Motor neuron (in vitro differentiated cells): ENCODE data around the gene PLOD2. TPM values are rescaled to one million over a fixed set of nuclear protein-coding genes. Genes with fewer than 3 reads are reported as not detected.
A peak's percentile ranks its signal among the peaks of the same experiment; 100 is the strongest.

Source experiments
- ATAC-seq, 8 experiments: fragments of 200-7000 bp; cut with Tn5 transposase; replicated peaks in 6 of 8; 2 replicates each; pipeline ENCODE4 v1.8.0; 2021; ENCODE audit warnings: mild to moderate bottlenecking in 8 of 8, moderate library complexity in 8 of 8
- H3K27ac ChIP-seq, 2 donors: fragments of 250-450 bp; sonication (Bioruptor Pico); 2 replicates each; pipeline ENCODE4 v1.9.0; 2021; ENCODE audit warnings: antibody characterized with exemption in 2 of 2, mild to moderate bottlenecking in 2 of 2, moderate library complexity in 1 of 2
- H3K4me1 ChIP-seq, 2 donors: fragments of 250-450 bp; sonication (Bioruptor Pico); replicated peaks in 1 of 2; 2 replicates each; pipeline ENCODE4 v1.6.1; 2021; ENCODE audit warnings: antibody characterized with exemption in 2 of 2, mild to moderate bottlenecking in 2 of 2, moderate library complexity in 1 of 2
- H3K4me3 ChIP-seq, 5 donors: fragments of 250-450 bp; sonication (Bioruptor Pico); 2 replicates each; pipeline ENCODE4 v1.9.0; 2021; ENCODE audit warnings: antibody characterized with exemption in 5 of 5, mild to moderate bottlenecking in 5 of 5, moderate library complexity in 4 of 5
- WGBS, 10 experiments: fragments of 450-650 bp; shearing (Covaris generic); methylation state at CpG; one replicate each; pipeline ENCODE4 v1.0.0; 2022; 5-methylcytosine and 5-hydroxymethylcytosine counted together
- in situ Hi-C, 9 experiments: fragments of 400-800 bp; cut with MboI; loops; one replicate each; pipeline ENCODE4 v1.15.0; 2021; ENCODE audit warnings: low sequenced_read_pairs in 9 of 9, low pct_unique_long_range_greater_than_20kb in 2 of 9; ENCODE audit not compliant: unreplicated experiment in 9 of 9
- total RNA-seq, 8 experiments: library from RNA; unstranded; fragments of 300-600 nt; gene quantifications; 2 replicates each; pipeline versions ENCODE4 v1.2.3 to v1.2.4, GENCODE V29; 2022

PLOD2 gene
- total RNA-seq = 100 to 1,000 TPM in 1 of 8 experiments, 10 to 100 TPM in 7; 15.9 to 105 (median 32.7) TPM

DNA sequence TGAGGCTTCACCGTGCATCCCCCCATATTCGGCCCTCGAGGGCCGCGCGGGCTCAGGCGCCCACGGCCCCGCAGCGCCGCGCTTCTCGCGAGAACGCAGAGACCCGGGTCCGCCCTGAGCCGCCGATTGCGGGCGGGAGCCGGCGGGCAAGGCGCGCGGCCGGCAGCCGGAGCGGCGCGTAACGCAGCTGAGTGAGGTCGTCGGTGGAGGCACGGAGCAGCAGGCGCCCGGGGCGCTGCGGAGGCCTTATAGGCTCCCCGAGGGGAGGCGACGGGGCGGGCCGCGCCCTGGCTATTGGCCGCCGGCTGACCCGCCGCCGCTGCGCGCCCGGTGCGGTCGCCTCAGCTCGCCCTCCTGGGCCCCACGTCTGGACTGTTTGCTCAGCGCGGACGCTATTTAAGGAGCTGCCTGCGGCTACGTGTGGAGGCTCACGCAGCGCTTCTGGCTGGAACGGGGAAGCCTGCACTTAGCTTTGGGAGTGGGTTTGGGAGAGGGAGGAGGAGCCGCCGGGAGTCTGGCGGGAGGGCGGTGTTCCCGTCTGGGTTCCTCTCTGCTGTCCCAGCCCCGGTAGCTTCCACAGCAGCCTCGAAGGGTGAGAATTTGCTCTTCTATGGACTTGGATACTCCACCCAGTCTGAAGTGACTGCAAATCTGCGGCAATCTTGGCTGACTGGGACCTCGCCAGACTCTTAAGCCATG is at the start of gene PLOD2:
Gene PLOD2 (minus strand): TSS at position 221 of the 699 bp plus-strand sequence. CDS start 195 bp downstream, at position 26.
- in situ Hi-C loops = loop anchor here in 2 of 9 experiments (10.0 to 25.0 kb wide), 2 partner anchors 86 to 99 kb away; no protein-coding TSS in a partner anchor
- H3K27ac ChIP-seq = peak within 1 kb of the TSS; percentile 80 to 86
- peak within 1 kb of the TSS; percentile 55 to 74 (median 66) for H3K4me3 ChIP-seq
- H3K4me1 ChIP-seq = peaks cover 19 to 21% of the 10 kb centered on the region in 2 donors
- peak; percentile 72 to 90 (median 86) for ATAC-seq
- 0 to 17% (median 0%) methylated on average over 1 to 5 of the region's 74 CpGs; no CpG with 5 or more reads in 5 of the 10 experiments for WGBS, 10 experiments

DNA sequence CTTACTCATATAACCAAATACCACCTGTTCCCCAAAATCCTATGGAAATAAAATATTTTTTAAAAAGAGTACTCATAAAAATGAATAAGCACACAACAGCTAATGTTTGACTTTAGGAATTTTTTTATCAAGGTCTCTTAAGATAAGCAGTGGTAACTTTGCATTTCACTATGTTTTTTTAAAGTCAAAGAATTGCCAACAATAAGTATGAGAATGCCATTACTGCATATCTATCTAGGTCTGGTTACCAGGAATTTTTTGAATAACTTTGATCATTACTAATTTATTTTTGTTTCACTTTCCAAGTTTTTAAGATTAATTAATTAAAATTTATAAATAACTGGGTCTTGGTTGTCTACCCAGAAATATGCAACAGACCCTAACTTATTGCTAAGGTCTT is 48.4 kb upstream of the PLOD2 start:
- in situ Hi-C loops = loop anchor here in 5 of 9 experiments (25.0 kb wide), 2 partner anchors 353 to 378 kb away; no protein-coding TSS in a partner anchor
- Histone ChIP-seq H3K4me3 (no peak overlapping the region), H3K27ac (no peak overlapping the region), H3K4me1 (no peaks in the 10 kb centered on the region)
- no peak for ATAC-seq

DNA sequence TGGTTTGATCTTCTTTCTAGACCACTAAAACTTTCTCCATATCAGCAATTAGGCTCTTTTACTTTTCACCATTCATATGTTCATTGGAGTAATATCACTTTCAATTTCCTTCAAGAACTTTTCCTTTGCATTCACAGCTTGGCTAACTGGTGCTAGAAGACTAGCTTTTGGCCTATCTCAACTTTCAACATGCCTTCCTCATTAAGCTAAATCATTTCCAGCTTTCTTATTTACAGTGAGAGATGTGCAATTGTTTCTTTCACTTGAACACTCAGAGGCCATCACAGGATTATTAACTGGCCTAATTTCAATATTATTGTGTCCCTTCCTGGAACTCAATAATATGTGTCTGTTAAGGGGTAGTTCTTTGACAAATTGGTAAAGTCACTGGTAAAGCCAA is 42.8 kb upstream of the PLOD2 start:
- ATAC-seq = no peak
- Histone ChIP-seq H3K4me1 (no peaks in the 10 kb centered on the region), H3K27ac (no peak overlapping the region), H3K4me3 (no peak overlapping the region)
- in situ Hi-C loops = loop anchor here in 5 of 9 experiments (25.0 kb wide), 2 partner anchors 359 to 384 kb away; no protein-coding TSS in a partner anchor

DNA sequence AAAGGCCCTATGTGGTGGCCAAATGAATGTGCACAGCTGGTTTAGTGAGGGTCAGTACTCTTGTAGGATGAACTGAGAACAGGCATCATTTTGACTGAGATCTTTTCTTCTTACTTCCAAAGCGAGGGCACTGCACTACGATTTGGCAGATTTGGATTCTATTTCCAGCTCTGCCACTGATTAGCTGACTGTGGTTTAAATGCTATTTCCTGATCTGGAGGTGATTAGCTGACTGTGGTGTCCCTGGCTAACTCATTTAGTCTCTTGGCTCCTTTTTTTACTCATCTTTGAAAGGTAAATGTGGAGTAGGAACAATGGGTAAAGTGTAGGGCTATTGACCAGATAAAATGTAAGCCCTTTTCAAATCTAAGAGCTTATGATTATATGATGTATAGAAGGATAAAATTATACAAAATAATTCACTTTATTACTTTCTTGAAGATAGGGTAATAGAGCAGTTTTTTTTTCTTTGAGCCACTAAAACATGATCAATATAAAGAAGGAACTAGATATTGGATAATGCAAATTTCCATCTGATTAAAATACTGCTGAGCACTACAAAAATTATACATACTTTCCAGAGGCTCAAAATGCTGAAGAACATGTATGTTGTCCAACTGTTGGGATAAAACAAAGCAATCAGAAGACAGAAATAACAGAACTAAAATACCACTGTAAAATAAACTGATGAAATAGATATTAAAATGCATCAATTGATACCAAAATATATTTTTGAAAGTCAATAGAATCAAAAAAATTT is 39.7 kb upstream of the PLOD2 start:
- H3K4me3 ChIP-seq = no peak overlapping the region
- ATAC-seq = no peak
- no peaks in the 10 kb centered on the region for H3K4me1 ChIP-seq
- in situ Hi-C loops = loop anchor here in 5 of 9 experiments (25.0 kb wide), 2 partner anchors 362 to 387 kb away; no protein-coding TSS in a partner anchor
- WGBS, 10 experiments = 20 to 100% (median 71%) methylated on average over 1 to 2 of the region's 2 CpGs; no CpG with 5 or more reads in 3 of the 10 experiments
- H3K27ac ChIP-seq = no peak overlapping the region

DNA sequence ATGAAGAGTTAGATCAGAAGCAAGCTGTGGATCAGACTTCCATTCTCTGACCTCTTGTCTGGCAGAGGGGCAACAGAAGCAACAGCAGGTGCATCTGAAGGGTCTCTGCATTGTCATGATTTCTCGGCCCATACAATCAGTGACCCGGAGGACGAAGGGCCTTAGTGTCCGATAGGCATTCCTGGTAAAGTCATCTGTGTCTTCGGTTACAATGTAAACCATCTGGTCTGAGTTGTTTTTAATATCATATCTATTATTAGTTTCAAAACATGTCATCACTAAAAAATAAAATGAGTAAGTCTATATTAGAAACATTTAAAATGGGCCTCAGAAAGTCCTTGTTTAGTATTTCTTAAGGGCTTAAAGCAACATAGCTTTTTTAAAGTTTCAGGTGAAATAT is 38.8 kb upstream of the PLOD2 start:
- no peak for ATAC-seq
- Histone ChIP-seq H3K27ac (no peak overlapping the region), H3K4me3 (no peak overlapping the region), H3K4me1 (no peaks in the 10 kb centered on the region)
- in situ Hi-C loops = loop anchor here in 6 of 9 experiments (25.0 kb wide), 3 partner anchors 137 to 388 kb away; no protein-coding TSS in a partner anchor
- WGBS, 10 experiments = 87 to 100% (median 93%) methylated on average over 1 to 5 of the region's 5 CpGs; no CpG with 5 or more reads in 5 of the 10 experiments

DNA sequence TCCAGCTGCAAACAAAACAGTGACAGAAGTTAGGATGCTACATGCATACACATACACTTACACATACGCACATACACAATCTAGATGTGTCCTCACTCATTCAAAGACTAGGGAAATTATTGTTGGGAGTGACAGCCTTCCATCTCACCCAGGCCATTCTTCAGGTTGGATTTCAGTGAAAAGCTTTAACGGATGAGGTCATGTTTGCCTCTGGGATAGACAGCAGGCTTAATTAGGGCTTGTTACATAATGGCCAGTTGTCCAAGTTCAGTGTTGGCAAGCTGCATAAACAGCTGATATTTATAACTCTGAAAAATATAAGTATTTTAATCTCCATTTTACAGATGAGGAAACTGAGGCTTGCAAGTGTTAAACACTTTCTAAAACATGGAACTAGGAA is 35.8 kb upstream of the PLOD2 start:
- ATAC-seq = no peak
- 80 to 100% (median 83%) methylated on average over 1 to 2 of the region's 2 CpGs; no CpG with 5 or more reads in 5 of the 10 experiments for WGBS, 10 experiments
- H3K27ac ChIP-seq = no peak overlapping the region

DNA sequence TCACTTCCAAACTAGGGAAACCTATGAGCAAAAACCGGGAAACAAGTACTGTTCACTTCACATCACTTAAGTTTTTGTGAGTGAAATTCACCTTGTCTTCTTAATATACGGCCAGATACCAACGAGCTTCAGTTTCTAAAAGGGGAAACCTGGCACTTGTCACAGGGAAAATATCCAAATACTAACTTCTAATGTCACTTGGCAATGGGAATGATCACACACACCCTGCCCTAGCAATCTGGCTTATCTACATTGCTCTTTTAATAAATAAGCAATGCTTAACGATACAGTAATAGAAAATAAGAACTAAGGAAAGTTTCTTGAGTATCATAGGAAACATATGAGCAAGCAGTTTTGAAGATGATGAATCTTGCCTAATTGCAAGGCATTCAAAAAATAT is 34.6 kb upstream of the PLOD2 start:
- H3K4me1 ChIP-seq = no peaks in the 10 kb centered on the region
- WGBS, 10 experiments = 10 to 100% (median 77%) methylated on average over 2 to 4 of the region's 4 CpGs
- in situ Hi-C loops = loop anchor here in 2 of 9 experiments (25.0 kb wide), 1 partner anchor 133 kb away; no protein-coding TSS in a partner anchor
- no peak overlapping the region for H3K27ac ChIP-seq
- no peak overlapping the region for H3K4me3 ChIP-seq
- no peak for ATAC-seq

More for the DNA sequence above, 35.8 kb upstream of the PLOD2 start:
- no peaks in the 10 kb centered on the region for H3K4me1 ChIP-seq
- no peak overlapping the region for H3K4me3 ChIP-seq
- in situ Hi-C loops = loop anchor here in 2 of 9 experiments (25.0 kb wide), 1 partner anchor 134 kb away; no protein-coding TSS in a partner anchor

DNA sequence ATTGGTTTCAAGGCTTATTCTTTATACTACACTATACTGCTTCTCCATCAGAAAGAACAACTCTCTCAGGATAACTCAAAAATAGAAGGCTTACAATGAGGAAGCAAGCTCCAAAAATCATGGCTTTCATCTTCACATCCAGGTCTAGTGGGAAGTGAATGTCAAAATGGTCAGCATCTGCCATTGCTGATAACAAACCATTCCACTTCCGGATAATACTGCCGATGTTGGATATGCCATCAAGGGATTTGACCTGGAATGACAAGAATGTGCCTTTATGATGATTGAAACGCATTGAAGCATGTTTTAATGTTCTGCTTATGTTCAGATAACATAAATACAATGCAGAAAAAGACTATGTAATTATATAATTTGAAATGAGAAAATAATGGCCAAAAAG is 34.0 kb upstream of the PLOD2 start:
- in situ Hi-C loops = loop anchor here in 2 of 9 experiments (25.0 kb wide), 1 partner anchor 133 kb away; no protein-coding TSS in a partner anchor
- ATAC-seq = no peak

DNA sequence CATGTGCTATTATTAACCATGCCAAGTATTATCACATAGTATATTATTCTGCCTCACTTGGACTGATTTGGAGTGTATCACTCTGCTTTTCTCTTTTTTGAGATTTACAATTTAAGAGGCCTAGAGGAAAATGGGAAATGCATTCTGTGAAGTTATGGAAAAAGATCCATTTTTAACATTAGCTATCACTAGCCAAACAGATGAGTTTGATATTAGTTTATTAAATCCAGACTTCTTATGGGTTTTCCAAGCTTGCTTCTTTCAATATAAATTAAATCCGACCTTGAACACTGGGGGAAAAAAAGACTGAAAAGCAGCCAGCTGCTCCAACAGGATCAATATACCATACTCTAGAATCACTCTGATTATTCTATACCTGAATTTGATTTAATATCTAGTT is 30.1 kb upstream of the PLOD2 start:
- in situ Hi-C loops = loop anchor here in 2 of 9 experiments (25.0 kb wide), 1 partner anchor 129 kb away; no protein-coding TSS in a partner anchor
- no peak overlapping the region for H3K27ac ChIP-seq
- ATAC-seq = no peak
- no peak overlapping the region for H3K4me3 ChIP-seq
- H3K4me1 ChIP-seq = peaks cover 0 to 2% of the 10 kb centered on the region in 2 donors
- WGBS, 10 experiments = 0 to 100% (median 94%) methylated on average over 1 of the region's 1 CpG; no CpG with 5 or more reads in 3 of the 10 experiments

More for the DNA sequence above, 34.0 kb upstream of the PLOD2 start:
- Histone ChIP-seq H3K4me3 (no peak overlapping the region), H3K27ac (no peak overlapping the region), H3K4me1 (no peaks in the 10 kb centered on the region)
- 60 to 100% (median 93%) methylated on average over 1 to 3 of the region's 3 CpGs; no CpG with 5 or more reads in 3 of the 10 experiments for WGBS, 10 experiments

DNA sequence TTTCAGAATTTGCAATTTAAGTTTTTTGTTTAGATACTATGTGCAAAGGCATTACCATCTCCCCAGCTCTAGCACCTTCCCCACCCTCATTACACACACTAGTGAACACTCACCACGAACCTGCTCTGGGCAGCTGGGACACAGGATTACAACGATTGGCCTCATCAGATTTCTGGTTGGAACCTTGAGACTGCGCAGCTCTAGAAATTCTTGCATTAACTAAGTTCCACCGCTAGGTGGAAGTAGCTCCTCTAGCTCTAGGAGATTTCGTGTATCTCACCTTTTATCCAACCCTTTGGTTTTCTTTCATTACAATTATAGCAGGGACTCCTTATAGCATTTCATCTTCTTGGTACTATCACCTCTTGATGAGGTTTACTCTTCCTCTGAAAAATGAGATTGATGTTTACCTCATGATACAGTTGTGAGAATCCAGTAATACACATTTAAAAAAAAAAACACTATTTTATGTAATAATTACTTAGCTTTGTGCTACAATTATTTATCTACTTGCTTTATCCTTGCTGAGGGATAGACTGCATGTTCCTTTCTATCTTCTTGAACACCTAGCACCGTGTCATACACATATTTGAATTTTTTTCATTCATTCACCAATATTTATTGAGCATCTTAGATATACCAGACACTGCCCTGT is 28.7 kb upstream of the PLOD2 start:
- WGBS, 10 experiments = 0 to 20% (median 2%) methylated on average over 2 to 6 of the region's 6 CpGs
- in situ Hi-C loops = loop anchor here in 2 of 9 experiments (25.0 kb wide), 1 partner anchor 127 kb away; no protein-coding TSS in a partner anchor
- Histone ChIP-seq H3K4me1 (peaks cover 0 to 2% of the 10 kb centered on the region in 2 donors), H3K27ac (no peak overlapping the region), H3K4me3 (no peak overlapping the region)
- ATAC-seq = peak; percentile 58 to 94 (median 76)

DNA sequence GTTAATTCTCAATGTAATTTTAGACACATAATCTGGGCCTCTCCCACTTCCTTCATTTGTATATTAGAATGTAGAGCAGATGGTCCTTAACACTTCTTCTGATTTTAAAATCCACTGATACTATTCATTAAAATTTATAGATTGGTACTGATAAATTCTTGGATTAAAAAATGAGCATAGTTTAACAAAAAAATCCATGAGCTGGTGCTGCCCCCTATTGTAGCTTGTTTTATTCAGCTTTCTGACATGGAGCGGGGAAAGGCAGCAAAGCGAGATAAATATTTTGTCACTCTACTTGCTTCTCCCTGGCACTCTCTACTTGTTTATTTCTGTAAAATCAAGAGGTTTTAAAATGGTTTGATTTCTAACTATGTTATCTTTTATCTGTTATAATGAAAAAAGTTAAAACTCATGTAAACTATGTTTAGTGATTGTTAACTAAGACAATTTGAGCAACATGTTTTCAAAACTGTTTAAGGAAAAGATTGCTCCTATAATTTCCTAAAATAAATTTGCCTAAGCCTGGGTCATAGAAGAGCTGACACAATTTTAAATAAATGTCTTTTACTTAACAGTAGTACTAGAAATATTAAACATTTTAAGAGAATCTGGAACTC is 26.5 kb upstream of the PLOD2 start:
- H3K4me1 ChIP-seq = peaks cover 0 to 2% of the 10 kb centered on the region in 2 donors
- no peak overlapping the region for H3K4me3 ChIP-seq
- in situ Hi-C loops = loop anchor here in 2 of 9 experiments (25.0 kb wide), 1 partner anchor 125 kb away; no protein-coding TSS in a partner anchor
- H3K27ac ChIP-seq = no peak overlapping the region
- 17 to 92% (median 59%) methylated on average over 1 to 2 of the region's 2 CpGs; no CpG with 5 or more reads in 1 of the 10 experiments for WGBS, 10 experiments
- ATAC-seq = peak in 1 of 8 experiments; percentile 19
